Heart left ventricle (tissue), 13 donors: ENCODE results near the gene TAF9B.

ENCODE experiments used
- CTCF ChIP-seq, 12 donors: fragments of 200-600 bp; sonication (generic) in 4 of 12; IDR thresholded peaks; one replicate each; pipeline versions ENCODE4 v1.5.0 to v1.8.0; 2018 to 2022; ENCODE audit warnings: antibody characterized with exemption in 12 of 12, mild to moderate bottlenecking in 5 of 12
- POLR2A ChIP-seq, 2 donors: fragments of 450-650 bp; IDR thresholded peaks; one replicate each; pipeline ENCODE4 v1.6.1; 2017; ENCODE audit warnings: antibody characterized with exemption in 2 of 2, mild to moderate bottlenecking in 2 of 2, moderate library complexity in 2 of 2
- donor health status: ischemic (EF 13 %, LVEDD 7.1; RV severe dilation, severe dysfunction).
- donor health status: DM: no; HTN: yes; CAD: no.
- donor health status: DM: no; HTN: no; CAD: no.
- donor health status: ischemic (EF 25% LVEDD 6.9; RV normal size, moderate dysfunction).
- donor health status: ischemic (EF 25% LVEDD 5.7; RV mildly dilated, moderate dysfunction).
- donor health status: ischemic (EF 35%, LVEDD 5.7; RV mildly dilated, moderate dysfunction).
- donor health status: nonischemic (EF 11% LVEDD 7.7; RV severe dilation, severe dysfunction).
- donor health status: DM: yes; HTN: yes; CAD: no.
- donor health status: PGD.
- donor health status: ischemic (EF 29% LVEDD 5.4; RV normal size, mild dysfunction).
- donor health status: nonischemic (EF 23%, LVEDD 6.1; RV moderate dilation, normal function).

DNA sequence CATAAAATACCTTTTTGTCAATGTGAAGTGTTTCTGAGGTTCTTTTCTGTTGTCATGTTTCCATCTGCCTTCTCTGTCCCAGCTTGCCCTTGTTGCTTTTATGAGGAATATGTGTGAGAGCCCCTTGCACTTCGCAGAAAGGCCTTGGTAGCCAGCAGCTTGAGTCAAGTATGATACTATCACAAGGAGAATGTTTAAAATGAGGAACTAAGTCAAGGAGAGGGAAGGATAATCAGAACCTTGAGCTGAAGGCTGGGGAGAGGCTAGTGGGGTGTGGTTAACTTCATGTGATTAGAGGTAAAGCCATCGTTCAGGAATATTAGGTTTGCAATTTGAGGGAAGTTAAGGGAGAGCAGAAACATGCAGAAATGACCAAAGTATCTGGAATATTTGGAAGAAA is 22.7 kb downstream of the TAF9B start:
- TF ChIP-seq POLR2A (IDR thresholded peaks at IDR 0.05) (no peak), CTCF (IDR thresholded peaks at IDR 0.05) (no peak)
